Measurements from ENCODE around the gene CDO1. TPM values are rescaled to one million over a fixed set of nuclear protein-coding genes. Genes with fewer than 3 reads are reported as not detected.

The CDO1 gene
- polyA plus RNA-seq, 1 donor from 2014 or later = not detected

DNA sequence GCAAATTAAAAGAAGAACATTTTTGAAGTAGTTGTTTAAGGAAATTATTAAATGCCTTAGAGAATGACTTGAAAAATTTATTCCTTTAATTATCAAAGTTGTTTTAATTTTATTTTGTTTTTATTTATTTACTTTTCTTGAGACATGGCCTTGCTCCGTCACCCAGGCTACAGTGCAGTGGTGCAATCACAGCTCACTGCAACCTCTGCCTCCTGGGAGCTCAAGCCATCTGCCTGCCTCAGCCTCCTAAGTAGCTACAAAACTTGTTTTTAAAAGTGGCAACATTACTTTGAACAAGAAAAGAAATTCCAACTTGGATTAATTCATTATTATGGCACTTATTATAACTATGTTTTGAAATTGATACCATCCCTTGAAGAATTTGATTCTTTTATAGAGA lies 29.0 kb downstream of the CDO1 start:
- Mint-ChIP-seq H3K27ac (no peak overlapping the region), H3K9me3 (no peaks in the 10 kb centered on the region), H3K4me1 (peaks cover 0 to 4% (median 0%) of the 10 kb centered on the region in 3 donors), H3K4me3 (no peak overlapping the region), H3K27me3 (peaks cover 21% of the 10 kb centered on the region), H3K36me3 (peaks cover 1% of the 10 kb centered on the region)

DNA sequence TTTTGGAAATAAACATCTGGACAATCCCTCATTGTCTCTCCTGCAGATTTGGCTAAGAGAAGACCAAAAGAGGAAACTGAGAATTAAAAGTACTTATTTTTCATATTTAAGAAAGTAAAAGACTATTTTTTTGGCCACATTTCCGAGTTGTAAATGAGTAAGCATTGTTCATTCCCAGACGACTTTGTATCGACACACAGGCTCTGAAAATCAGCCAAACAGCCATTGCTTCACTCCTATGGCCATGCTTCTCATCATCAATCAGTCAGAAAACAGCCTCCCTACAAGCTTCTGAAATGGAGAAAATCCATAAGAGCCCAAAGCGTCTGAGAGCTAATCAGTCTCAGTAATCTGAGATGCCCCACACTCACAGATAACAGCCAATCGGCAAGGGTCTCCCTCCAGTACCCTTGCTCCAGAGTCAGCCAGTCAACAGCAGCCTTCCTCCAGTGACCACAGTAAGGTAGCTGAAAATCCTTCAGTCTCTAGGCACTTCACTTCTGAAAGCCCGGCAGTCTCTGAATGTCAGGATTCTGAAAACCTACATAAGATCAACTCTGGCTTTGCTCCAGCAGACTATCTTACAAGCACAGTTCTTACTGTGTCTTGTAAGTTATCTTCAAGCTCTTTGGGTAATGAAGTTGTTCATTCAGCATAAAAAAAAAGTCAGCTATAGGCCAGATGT lies 30.9 kb downstream of the CDO1 start:
- Mint-ChIP-seq H3K36me3 (peaks cover 1% of the 10 kb centered on the region), H3K4me1 (peaks cover 0 to 4% (median 0%) of the 10 kb centered on the region in 3 donors), H3K27me3 (peaks cover 20% of the 10 kb centered on the region), H3K9me3 (peaks cover 0 to 2% (median 0%) of the 10 kb centered on the region in 3 donors), H3K4me3 (no peak overlapping the region), H3K27ac (no peak overlapping the region)

DNA sequence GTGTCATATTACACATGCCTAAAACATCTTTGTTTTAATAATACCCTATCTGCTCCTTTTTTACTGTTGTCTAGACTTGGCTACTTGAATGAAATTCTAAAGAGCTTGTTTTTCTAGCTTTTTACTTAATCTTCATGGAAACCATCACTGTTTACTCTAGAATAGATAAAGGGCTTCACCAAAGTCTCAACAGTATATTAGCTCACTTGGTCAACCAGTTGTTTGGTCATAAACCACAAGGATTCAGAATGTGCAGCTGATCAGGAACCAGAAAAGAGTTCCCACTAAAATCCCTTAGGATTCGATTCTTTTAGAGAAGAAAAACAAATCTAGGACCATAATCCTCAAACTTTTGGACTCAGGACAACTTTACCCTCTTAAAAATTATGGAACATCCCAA lies 38.0 kb downstream of the CDO1 start:
- Mint-ChIP-seq H3K9me3 (peaks cover 0 to 2% (median 0%) of the 10 kb centered on the region in 3 donors), H3K27ac (no peak overlapping the region), H3K4me3 (no peak overlapping the region), H3K36me3 (no peaks in the 10 kb centered on the region), H3K4me1 (no peaks in the 10 kb centered on the region), H3K27me3 (peaks cover 6% of the 10 kb centered on the region)

DNA sequence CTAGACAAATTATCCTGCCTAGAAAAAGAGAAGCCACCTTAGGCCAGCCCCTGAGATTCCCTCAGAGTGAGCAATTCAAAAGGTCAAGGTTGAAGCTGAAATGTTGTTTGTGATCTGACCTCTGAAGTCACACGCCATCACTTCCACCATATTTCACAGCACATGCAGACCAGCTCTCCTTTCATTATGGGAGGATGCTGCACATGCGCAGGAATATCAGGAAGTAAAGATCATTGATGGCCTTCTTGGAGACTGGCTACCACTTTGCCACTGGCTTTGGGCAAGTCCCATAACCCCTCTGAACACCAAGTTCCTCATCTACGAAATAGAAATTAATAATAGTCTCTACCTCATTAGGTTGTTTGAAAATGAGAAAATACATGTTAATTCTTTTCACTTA lies 39.5 kb downstream of the CDO1 start:
- Mint-ChIP-seq H3K9me3 (peaks cover 0 to 2% (median 0%) of the 10 kb centered on the region in 3 donors), H3K36me3 (no peaks in the 10 kb centered on the region), H3K4me1 (no peaks in the 10 kb centered on the region), H3K4me3 (no peak overlapping the region), H3K27ac (no peak overlapping the region), H3K27me3 (peaks cover 3% of the 10 kb centered on the region)

DNA sequence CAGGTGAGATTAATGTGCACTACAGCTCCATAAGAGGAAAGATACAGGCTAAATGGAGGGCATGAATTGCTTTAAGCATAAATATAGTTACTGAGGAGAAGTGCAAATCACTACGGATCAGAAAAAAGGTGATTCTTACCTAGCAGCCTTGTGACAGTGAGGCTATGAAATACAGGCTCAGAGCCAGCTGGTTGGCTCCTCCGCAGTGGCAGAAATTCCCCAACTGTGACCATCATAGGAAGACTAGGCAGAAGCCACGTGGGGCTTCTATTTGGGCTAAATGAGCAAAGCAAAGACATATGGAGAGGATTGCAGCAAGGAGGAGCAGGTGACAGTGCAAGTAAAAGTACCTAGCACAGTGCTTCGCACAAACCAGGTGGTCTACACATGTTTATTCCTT lies 40.5 kb downstream of the CDO1 start:
- Mint-ChIP-seq H3K27ac (no peak overlapping the region), H3K4me1 (no peaks in the 10 kb centered on the region), H3K36me3 (no peaks in the 10 kb centered on the region), H3K4me3 (no peak overlapping the region), H3K9me3 (no peaks in the 10 kb centered on the region), H3K27me3 (peaks cover under 1% of the 10 kb centered on the region)

DNA sequence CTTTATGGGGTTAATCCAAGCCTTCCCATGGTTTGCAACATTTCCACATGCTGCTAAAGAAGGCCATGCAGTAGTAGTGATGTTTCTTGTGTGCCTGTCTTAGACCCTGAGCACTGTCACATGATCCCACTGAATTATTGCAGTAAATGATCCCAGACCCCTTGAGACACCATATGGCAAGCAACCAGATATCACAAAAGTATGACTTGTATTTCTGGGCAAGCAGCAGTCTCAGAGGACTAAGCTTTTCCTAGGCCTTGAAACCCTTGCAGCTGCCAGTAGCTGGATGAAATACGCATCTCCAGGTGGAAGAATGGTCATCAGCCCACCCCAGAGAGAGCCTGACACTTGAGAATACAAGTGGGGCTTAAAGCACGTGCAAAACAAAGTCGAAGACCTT lies 41.8 kb downstream of the CDO1 start:
- Mint-ChIP-seq H3K27ac (no peak overlapping the region), H3K4me1 (no peaks in the 10 kb centered on the region), H3K27me3 (peaks cover 3% of the 10 kb centered on the region)

DNA sequence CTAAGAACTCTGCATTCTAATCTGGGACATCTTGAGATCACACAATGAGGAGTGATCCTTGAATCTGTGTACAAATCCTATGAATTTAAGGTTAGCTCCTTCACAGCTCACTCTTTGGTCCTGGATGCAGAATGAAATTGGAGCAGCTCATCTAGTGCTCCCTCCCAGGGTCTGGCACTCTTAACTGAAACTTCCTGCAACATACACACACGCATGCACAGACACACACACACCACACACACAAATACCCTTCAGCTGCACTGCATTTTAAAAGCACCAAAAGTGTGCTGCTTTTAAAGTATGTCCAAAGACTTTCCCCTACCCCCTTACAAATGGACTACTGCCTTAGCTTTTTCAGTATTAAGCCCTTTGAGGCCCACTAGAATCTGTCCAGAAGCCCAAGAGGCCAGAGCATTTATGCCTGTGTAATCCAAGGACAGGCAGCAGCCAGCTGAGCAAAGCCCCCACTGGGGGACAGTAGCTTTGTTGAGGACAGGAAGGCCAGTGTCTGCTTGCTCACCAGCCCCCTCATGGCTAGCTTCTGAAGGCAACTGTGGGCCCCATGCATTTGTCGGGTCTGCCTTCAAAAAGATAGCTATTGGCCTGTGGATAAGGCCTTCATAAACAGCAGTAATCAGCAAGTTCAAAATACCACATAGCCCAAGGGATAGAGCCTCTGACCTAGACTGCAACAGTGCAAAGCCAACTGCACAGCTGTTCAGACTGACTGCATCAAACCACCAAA lies 43.6 kb downstream of the CDO1 start:
- no peaks in the 10 kb centered on the region for H3K36me3 Mint-ChIP-seq
- H3K4me1 Mint-ChIP-seq = no peaks in the 10 kb centered on the region
- no peak overlapping the region for H3K27ac Mint-ChIP-seq
- peaks cover 5% of the 10 kb centered on the region for H3K27me3 Mint-ChIP-seq
- no peak overlapping the region for H3K4me3 Mint-ChIP-seq
- no peaks in the 10 kb centered on the region for H3K9me3 Mint-ChIP-seq

More for the DNA sequence above, 41.8 kb downstream of the CDO1 start:
- no peak overlapping the region for H3K4me3 Mint-ChIP-seq
- no peaks in the 10 kb centered on the region for H3K36me3 Mint-ChIP-seq
- no peaks in the 10 kb centered on the region for H3K9me3 Mint-ChIP-seq

DNA sequence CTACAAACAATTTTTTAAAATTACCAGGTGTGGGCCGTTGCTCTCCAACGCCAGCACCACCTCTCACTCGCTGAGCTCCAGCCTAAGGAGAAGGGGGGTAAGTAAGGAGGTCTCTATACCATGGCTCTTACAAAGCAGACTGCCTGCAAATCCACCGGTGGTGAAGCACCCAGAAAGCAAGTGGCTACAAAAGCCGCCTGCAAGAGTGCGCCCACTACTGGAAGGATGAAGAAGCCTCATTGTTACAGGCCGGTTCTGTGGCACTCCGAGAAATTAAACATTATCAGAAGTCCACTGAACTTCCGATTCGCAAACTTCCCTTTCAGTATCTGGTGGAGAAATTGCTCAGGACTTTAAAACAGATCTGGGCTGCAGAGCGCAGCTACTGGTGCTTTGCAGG lies 46.0 kb downstream of the CDO1 start:
- Mint-ChIP-seq H3K4me1 (peaks cover 0 to 6% (median 3%) of the 10 kb centered on the region in 3 donors), H3K4me3 (no peak overlapping the region), H3K27me3 (peaks cover 5% of the 10 kb centered on the region), H3K36me3 (no peaks in the 10 kb centered on the region), H3K27ac (no peak overlapping the region), H3K9me3 (no peaks in the 10 kb centered on the region)

DNA sequence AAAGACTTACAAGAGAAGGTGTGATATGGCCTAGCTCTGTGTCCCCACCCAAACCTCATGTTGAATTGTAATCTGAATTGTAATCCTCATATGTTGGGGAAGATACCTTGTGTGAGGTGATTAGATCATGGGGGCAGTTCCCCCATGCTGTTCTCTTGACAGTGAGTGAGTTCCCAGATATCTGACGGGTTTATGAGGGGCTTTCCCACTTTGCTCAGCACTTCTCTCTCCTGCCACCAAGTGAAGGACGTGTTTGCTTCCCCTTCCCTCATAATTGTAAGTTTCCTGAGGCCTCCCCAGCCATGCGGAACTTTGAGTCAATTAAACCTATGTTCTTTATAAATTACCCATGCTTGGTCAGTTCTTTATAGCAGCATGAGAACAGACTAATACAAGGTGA lies 49.0 kb downstream of the CDO1 start:
- Mint-ChIP-seq H3K4me3 (no peak overlapping the region), H3K9me3 (no peaks in the 10 kb centered on the region), H3K4me1 (peaks cover 0 to 6% (median 3%) of the 10 kb centered on the region in 3 donors), H3K36me3 (no peaks in the 10 kb centered on the region), H3K27me3 (peaks cover 5% of the 10 kb centered on the region), H3K27ac (no peak overlapping the region)

DNA sequence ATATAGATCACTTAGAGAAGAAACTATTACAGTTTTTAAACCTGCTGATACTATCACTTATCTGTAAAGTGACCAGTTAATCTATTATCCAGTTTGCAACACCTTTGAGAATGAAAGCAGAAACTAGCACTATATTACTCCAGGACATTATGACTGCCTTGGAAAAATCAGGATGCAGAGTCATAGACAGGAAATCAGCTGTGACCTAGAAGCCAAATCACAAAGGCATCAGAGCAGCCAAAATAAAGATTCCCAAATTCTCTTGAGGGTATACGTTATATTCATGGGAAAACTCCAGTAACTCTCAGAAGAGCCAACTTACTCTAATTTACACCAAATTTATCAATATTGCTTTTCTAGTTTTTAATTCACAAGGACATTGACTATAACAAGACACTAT lies 49.9 kb downstream of the CDO1 start:
- peaks cover 0 to 6% (median 3%) of the 10 kb centered on the region in 3 donors for H3K4me1 Mint-ChIP-seq
- H3K4me3 Mint-ChIP-seq = no peak overlapping the region
- H3K36me3 Mint-ChIP-seq = no peaks in the 10 kb centered on the region
- peaks cover 0 to 5% (median 0%) of the 10 kb centered on the region in 3 donors for H3K9me3 Mint-ChIP-seq
- H3K27ac Mint-ChIP-seq = no peak overlapping the region
- peaks cover 5% of the 10 kb centered on the region for H3K27me3 Mint-ChIP-seq

DNA sequence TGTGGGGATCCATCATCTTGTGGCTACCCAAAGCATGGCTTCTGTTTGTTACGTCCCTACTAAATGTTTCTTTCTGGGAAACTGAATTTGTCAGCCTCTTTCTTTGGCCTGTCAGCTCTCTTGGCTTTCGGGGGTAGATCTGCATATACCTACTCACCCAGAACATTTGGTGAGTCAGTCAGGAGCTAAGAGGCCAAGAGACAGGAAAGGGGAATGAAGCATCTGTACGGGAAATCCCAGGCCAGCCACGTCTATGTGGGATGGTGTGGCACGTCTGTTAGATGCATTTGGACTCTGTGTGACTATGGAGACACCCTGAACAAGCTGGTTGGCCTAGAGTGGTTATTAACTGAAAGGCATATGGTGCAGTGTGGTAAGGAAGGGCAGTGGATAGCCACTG lies 58.1 kb downstream of the CDO1 start:
- Mint-ChIP-seq H3K4me3 (no peak overlapping the region), H3K4me1 (no peaks in the 10 kb centered on the region), H3K27me3 (peaks cover 15% of the 10 kb centered on the region), H3K9me3 (peaks cover 0 to 5% (median 0%) of the 10 kb centered on the region in 3 donors), H3K27ac (no peak overlapping the region), H3K36me3 (peaks cover 2% of the 10 kb centered on the region)

DNA sequence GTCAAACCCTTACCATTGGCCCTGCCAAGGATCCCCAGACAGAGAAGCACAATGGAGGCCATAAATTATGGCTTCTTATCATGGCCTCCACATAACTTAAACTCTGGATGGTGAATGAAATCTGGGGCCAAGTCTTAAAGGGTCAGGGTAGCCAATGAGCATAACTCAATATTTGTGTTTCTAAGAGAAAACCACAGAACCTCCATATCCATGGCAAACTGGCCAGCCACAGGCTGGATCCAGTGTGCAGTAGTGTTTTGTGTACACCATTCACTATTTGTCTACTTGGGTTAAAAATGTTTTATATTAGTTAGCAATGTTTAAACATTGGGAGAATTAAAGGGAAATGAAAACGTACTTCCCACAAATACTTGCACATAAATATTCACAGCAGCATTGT lies 60.8 kb downstream of the CDO1 start:
- H3K4me1 Mint-ChIP-seq = no peaks in the 10 kb centered on the region
- H3K9me3 Mint-ChIP-seq = no peaks in the 10 kb centered on the region
- no peak overlapping the region for H3K27ac Mint-ChIP-seq
- peaks cover 16% of the 10 kb centered on the region for H3K27me3 Mint-ChIP-seq
- peaks cover 2% of the 10 kb centered on the region for H3K36me3 Mint-ChIP-seq
- H3K4me3 Mint-ChIP-seq = no peak overlapping the region

Other genes starting within 250 kb of the CDO1 start
- 4.4 TPM for gene TICAM2, start 214.2 kb downstream of the CDO1 start, polyA plus RNA-seq
- 26.0 TPM for gene TMED7, start 190.6 kb downstream of the CDO1 start, polyA plus RNA-seq
- 112 TPM for gene ATG12, start 24.9 kb upstream of the CDO1 start, polyA plus RNA-seq
- gene AP3S1, start 25.3 kb upstream of the CDO1 start, polyA plus RNA-seq = 87.5 TPM
- gene LVRN, start 145.8 kb upstream of the CDO1 start, polyA plus RNA-seq = not detected
- 0.69 TPM for gene ARL14EPL, start 215.8 kb upstream of the CDO1 start, polyA plus RNA-seq

Data from IgD-negative memory B cell (primary cell).